GM21447 (cell line): Measurements from ENCODE around the gene TTC19.
A peak's percentile ranks its signal among the peaks of the same experiment; 100 is the strongest.

Source experiments
- ATAC-seq: cut with Tn5 transposase; IDR thresholded peaks from one replicate; pipeline ENCODE4 v1.9.1; 2021; ENCODE audit not compliant: unreplicated experiment

TTC19 gene

GRCh38 chr17:15999141-15999973 lies at the start of gene TTC19, which contains the start of gene ZSWIM7:
TSS of gene TTC19 (plus strand) at chr17:15999824. CDS start at chr17:15999849, 25 bp downstream.
TSS of gene ZSWIM7 (minus strand) at chr17:15999704. CDS start at chr17:15999594, 110 bp downstream.
- peak; percentile 94 for ATAC-seq

- ATAC-seq, result no peak
These were observed 48.1 kb upstream of the TTC19 start for GRCh38 chr17:15951368-15952047.

DNA sequence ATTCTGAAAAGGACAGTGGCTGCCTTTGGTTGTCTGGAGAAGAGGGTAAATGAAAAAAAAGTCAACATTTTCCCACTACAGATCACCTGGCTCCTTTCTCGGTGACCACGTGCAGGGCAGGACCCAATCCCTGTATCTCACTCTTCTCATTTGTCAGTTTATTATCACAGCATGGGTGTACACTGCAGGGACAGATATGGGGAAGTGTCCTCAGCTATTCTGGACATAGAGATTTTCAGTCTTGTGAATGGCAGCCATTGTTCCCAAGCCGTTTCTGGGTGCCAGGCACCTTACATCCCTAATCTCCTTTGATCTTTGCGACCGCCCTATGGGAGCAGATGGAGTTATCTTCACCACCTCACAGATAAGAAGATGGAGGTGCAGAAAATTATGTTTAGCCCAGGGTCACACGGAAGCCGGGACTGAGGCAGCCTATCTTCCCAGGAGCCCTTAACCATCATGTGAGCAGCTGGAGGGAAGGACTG lies 47.5 kb upstream of the TTC19 start:
- ATAC-seq, result no peak

- ATAC-seq, result no peak
These were observed 46.5 kb upstream of the TTC19 start for GRCh38 chr17:15952916-15953790.

- no peak for ATAC-seq
These were observed 45.4 kb upstream of the TTC19 start for GRCh38 chr17:15954222-15954621.

GRCh38 chr17:15955793-15956541 lies 43.7 kb upstream of the TTC19 start:
- ATAC-seq, result no peak

GRCh38 chr17:15957206-15957605 lies 42.4 kb upstream of the TTC19 start:
- no peak for ATAC-seq

GRCh38 chr17:15957608-15958307 lies 41.9 kb upstream of the TTC19 start:
- ATAC-seq, result no peak

GRCh38 chr17:15958484-15958854 lies 41.2 kb upstream of the TTC19 start:
- ATAC-seq, result no peak

DNA sequence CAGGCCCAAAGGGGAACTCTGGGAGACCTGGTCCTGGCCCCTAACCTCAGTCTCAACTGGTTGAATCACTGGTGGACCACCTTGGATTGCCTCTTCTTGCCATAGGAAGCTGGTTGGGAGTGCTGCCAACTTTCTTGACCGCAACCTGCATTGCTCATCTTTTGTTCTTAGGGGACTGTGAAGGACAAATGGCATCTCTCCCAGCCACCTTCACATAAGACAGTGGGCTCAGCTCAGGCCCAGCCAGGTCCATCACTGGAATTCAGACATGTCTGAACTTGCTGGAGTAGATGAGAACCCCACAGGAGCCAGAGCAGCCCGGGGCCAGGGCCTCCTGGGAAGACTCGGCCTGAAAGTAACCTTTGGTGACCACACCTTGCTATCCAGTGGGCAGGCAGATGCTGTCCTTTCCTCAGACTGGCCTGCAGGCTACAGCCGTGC lies 35.9 kb upstream of the TTC19 start:
- ATAC-seq, result no peak

DNA sequence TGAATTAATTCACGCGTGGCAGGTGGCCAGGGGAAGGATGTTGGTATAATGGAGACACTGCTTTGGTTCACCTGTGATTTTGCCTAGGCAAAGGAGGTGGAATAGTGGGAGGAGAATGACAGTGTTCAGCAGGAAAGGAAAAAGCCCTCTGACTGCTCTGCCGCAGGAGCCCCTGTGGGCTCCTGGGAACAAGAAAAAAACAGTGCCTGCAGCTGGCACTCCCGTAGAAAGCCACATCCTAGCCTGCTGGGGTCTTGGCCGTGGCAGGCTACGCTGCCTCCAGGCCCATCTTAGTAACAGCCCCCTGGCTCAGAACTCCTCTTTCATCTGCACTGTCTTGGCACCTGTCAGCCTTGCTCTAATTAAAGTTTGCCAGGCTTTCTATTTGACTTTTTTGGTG lies 34.1 kb upstream of the TTC19 start:
- no peak for ATAC-seq

DNA sequence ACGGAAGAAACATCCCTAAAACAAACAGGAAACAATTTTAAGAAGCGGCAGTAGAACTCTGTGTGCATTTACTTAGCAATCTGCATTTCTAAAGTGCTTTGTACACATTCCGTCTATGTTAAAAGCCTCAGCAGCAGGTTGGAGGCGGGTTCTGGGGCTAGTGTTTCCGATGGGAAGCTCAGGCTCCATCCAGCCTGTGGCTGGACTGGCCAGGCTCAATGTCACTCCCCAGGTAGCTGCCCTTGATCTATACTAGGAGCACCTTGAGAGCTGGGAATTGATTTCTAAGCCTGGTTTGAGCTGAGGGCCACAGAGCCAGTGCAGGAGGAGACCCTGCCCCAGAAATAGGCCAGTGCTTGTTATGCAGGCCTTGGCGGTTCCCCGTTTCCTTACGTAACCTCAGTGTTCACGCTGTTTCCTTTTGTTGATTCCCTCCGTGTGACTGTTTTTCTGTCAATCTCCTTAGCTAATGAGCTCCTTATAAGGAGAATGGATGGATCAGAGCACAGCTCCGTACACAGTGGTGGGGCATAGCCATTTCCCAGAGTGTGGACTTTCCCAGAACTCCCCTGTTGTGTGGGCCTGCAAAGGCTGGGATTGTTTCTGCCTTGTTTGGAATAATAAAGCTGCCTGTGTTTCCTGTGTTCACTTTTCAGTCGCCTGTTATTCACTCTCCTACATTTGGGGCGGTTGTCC lies 33.3 kb upstream of the TTC19 start:
- no peak for ATAC-seq

DNA sequence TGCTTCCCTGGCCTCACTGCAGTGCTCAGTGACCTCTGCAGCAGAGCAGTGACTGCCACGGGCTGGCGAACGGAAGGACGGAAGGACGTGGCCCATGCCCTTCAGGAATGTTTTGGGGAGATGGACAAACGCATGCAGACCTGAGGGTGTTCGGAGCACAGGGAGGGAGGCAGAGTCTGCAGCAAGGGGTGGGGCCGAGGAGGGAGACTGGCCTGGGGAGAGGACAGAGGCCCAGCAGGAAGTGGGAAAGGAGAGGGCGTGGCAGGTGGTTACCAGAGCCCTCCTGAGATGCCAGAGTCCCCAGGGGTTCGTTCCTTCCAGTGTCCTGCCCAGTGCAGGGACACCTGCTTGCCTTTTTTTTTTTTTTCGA lies 32.8 kb upstream of the TTC19 start:
- ATAC-seq, result no peak

GRCh38 chr17:15967706-15968399 lies 31.8 kb upstream of the TTC19 start:
- ATAC-seq, result no peak

DNA sequence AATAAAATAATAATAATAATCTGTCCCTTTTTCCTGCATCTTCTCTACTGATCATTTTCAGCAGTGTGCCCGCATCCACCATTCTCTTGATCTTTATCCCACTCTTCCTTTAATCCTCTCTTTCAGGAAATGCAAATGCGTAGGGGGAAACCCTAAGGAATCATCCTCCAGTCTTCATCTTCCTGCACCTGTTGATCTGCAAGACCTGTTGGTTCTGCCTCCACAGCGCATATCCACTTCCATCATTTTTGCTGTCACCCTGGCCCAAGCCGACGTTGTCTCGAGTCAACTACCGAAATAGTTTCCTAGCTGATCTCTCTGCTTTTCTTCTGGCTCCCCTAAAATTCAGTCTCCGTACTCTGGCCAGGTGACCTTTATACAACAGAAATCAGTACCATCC lies 30.2 kb upstream of the TTC19 start:
- no peak for ATAC-seq

DNA sequence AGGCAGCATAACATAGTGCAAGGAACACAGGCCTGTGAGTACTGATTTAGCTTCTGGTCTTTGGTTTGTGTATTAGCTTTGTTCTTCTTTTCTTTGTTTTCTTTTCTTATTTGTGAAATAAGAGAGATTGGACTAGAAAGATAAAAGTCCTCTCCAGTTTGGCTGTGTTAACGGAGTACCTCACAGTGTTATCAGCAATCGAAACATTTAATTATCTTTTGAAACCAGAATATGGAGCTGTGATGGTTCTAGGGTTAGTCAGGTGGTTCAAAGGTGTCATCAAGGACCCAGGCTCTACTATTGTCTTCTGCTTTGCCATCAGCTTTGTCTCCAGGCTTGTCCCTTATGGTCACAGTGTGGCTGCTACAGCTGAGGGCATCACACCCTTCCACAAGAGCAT lies 29.1 kb upstream of the TTC19 start:
- ATAC-seq, result no peak

DNA sequence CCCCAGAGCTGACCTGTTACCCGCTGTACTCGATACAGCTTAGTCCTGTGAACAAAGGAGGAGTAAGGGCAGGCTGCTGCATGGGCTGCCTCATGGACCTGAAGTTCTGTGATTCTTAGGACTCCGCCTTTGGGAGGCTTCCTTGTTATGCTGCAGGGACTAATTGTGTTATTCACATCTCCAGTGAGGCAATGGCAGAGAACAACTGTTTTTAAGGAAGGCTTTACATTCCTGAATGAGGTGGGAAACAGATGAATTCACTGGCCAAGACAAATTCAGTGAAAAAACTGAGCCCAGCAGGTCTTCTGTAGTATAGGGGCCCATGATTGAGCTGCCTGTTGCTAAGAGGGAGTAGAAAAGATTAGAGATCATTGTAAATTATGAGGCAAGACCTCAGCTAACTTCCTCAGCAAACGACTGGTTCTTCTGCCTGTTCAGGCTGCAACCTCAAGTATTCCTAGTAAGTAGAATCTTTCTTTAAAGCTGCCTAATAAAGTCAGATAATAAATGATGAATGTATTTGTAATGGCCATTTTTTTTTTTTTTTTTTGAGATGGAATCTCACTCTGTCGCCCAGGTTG lies 28.4 kb upstream of the TTC19 start:
- no peak for ATAC-seq

DNA sequence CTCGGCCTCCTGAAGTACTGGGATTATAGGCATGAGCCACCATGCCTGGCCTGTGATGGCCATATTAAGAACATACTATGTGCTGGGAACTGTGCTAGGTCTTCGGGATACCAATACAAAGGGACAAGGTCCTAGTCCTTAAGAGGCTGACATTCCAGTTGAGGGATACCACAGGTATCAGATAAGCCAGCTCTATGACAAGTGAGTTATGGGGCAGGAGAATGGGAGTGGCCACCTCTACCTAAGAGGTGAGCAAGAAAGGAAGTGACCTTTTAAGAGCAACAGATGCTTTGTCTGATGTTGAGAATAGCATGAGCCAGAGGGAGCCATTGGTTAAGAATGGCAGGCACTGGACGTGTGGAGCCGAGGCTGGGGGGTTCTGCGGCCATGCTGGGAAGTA lies 27.7 kb upstream of the TTC19 start:
- no peak for ATAC-seq
